ENCODE results near the gene CCNK. TPM values are rescaled to one million over a fixed set of nuclear protein-coding genes. Genes with fewer than 3 reads are reported as not detected.

Gene CCNK
- total and polyA plus RNA-seq, 2 experiments from 2014 or later: 20.9 TPM

DNA sequence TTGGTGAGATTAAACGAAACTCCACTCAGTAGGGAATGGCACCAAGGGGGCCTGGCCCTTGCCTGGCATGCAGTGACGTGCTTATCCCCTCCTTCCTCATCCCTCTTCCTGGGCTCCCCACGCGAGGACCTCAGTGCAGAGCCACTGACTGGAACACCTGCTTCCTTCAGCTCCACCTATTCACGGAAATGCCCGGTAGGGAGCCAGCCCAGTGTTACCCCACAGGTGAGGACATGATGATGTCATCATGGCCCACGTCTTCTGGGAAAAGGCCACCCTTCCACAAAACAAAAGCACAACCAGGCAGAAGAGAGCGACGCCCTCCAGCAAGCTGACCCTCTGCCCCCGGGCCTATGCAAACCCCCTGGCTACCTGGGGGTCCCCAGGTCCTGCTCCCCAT is 80.7 kb downstream of the CCNK start:
- no peak overlapping the region for H3K9ac ChIP-seq
- TF ChIP-seq EZH2 (IDR thresholded peaks at IDR 0.05; ENCODE audit: insufficient read depth, poor library complexity, severe bottlenecking) (no peak), EZH2phosphoT487 (IDR thresholded peaks at IDR 0.05; ENCODE audit: insufficient read depth, low read depth) (no peak)
- no peaks in the 10 kb centered on the region for H3K4me1 ChIP-seq (ENCODE audit: insufficient read depth)
- no peaks in the 10 kb centered on the region for H3K36me3 ChIP-seq (ENCODE audit: low read depth)
- no peaks in the 10 kb centered on the region for H3K79me2 ChIP-seq (ENCODE audit: insufficient read depth)
- H3K4me3 ChIP-seq: no peak overlapping the region
- H3K4me2 ChIP-seq (ENCODE audit: unreplicated experiment): no peak overlapping the region
- H4K20me1 ChIP-seq (ENCODE audit: insufficient read depth): no peaks in the 10 kb centered on the region
- no peaks in the 10 kb centered on the region for H3K9me2 ChIP-seq (ENCODE audit: insufficient read depth)
- no peaks in the 10 kb centered on the region for H3F3A ChIP-seq (ENCODE audit: insufficient read depth)
- no peak overlapping the region for H3K27ac ChIP-seq
- DNase-seq: no peak
- WGBS, 2 experiments (ENCODE audit: low coverage in 1 of 2, low lambda C conversion rate in 2 of 2, missing lambda C conversion rate in 2 of 2): 76 to 86% methylated on average over 9 to 10 of the region's 10 CpGs
- H3K9me3 ChIP-seq (ENCODE audit: low read depth): no peaks in the 10 kb centered on the region
- no peaks in the 10 kb centered on the region for H3K27me3 ChIP-seq (replicated peaks; ENCODE audit: insufficient read depth)
- no peak overlapping the region for H2AFZ ChIP-seq
- in situ Hi-C loops (cut with MboI): no loop called here

Small RNA genes within 50 kb of the gene (small RNA-seq; reads per million reads assigned to genes)
- gene RNU6-91P (ENCODE audit: low read depth, low replicate concordance): not detected

Other genes starting within 250 kb of the CCNK start
- not detected in 2 replicates for gene BCL11B, start 209.2 kb upstream of the CCNK start, total RNA-seq (2014; rRNA removed; shearing (Covaris generic))
- not detected in 2 replicates for gene BCL11B, start 209.2 kb upstream of the CCNK start, polyA plus RNA-seq (2016; fragmentation: Nextera tagmentation; extraction: Ambion mirVana)
- gene SETD3, start 550 bp upstream of the CCNK start, total RNA-seq (2014; rRNA removed; shearing (Covaris generic)): 54.6 and 65.6 TPM in 2 replicates
- gene SETD3, start 550 bp upstream of the CCNK start, polyA plus RNA-seq (2016; fragmentation: Nextera tagmentation; extraction: Ambion mirVana): 43.3 and 46.9 TPM in 2 replicates
- gene CCDC85C, start 122.8 kb downstream of the CCNK start, total RNA-seq (2014; rRNA removed; shearing (Covaris generic)): 9.0 and 11.0 TPM in 2 replicates
- 0.68 and 1.1 TPM in 2 replicates for gene CCDC85C, start 122.8 kb downstream of the CCNK start, polyA plus RNA-seq (2016; fragmentation: Nextera tagmentation; extraction: Ambion mirVana)
- gene HHIPL1, start 163.7 kb downstream of the CCNK start, total RNA-seq (2014; rRNA removed; shearing (Covaris generic)): 11.3 and 19.2 TPM in 2 replicates
- 5.8 and 6.5 TPM in 2 replicates for gene HHIPL1, start 163.7 kb downstream of the CCNK start, polyA plus RNA-seq (2016; fragmentation: Nextera tagmentation; extraction: Ambion mirVana)
- 0.13 and 0.22 TPM in 2 replicates for gene CYP46A1, start 202.9 kb downstream of the CCNK start, total RNA-seq (2014; rRNA removed; shearing (Covaris generic))
- gene CYP46A1, start 202.9 kb downstream of the CCNK start, polyA plus RNA-seq (2016; fragmentation: Nextera tagmentation; extraction: Ambion mirVana): 0.15 and 0.29 TPM in 2 replicates